Measurements from ENCODE around the gene UBA5. TPM values are rescaled to one million over a fixed set of nuclear protein-coding genes. Genes with fewer than 3 reads are reported as not detected.

Gene UBA5
- total and polyA plus RNA-seq, 10 donors = 19.2 to 71.5 (median 46.5) TPM

- intact Hi-C loops (cut with DNase I; ENCODE audit: low total_unique reads) = no loop called here
- DNase-seq = no peak
- 67 to 87% (median 69%) methylated on average over 2 of the region's 2 CpGs for WGBS, 5 donors
- peak overlapping the region in 4 of 8 donors; percentile 2 to 45 (median 17) for H3K27ac ChIP-seq
- H3K36me3 ChIP-seq = no peaks in the 10 kb centered on the region
- H3K4me1 ChIP-seq = peaks cover 9 to 59% (median 32%) of the 10 kb centered on the region in 6 donors
- H3K27me3 ChIP-seq (replicated peaks in 1 of 7) = no peaks in the 10 kb centered on the region
- no peak overlapping the region for H3K4me3 ChIP-seq
- TF ChIP-seq POLR2AphosphoS5 (IDR thresholded peaks at IDR 0.05) (no peak), CTCF (IDR thresholded peaks at IDR 0.05 in 8 of 11, conservative IDR thresholded peaks at IDR 0.05 in 3 of 11) (no peak), POLR2A (IDR thresholded peaks at IDR 0.05) (no peak)
- no peaks in the 10 kb centered on the region for H3K9me3 ChIP-seq
Measured at GRCh38 chr3:132655471-132655870, 4.7 kb upstream of the UBA5 start.

- peaks cover 24 to 80% (median 53%) of the 10 kb centered on the region in 6 donors for H3K4me1 ChIP-seq
- intact Hi-C loops (cut with DNase I; ENCODE audit: low total_unique reads) = no loop called here
- no peak for DNase-seq
- TF ChIP-seq CTCF (IDR thresholded peaks at IDR 0.05 in 8 of 11, conservative IDR thresholded peaks at IDR 0.05 in 3 of 11) = no peak
- no peak for TF ChIP-seq POLR2AphosphoS5 (IDR thresholded peaks at IDR 0.05)
- no peak for TF ChIP-seq POLR2A (IDR thresholded peaks at IDR 0.05)
- H3K36me3 ChIP-seq = no peaks in the 10 kb centered on the region
- WGBS, 5 donors = 89 to 98% (median 93%) methylated on average over 8 of the region's 8 CpGs
- no peaks in the 10 kb centered on the region for H3K27me3 ChIP-seq (replicated peaks in 1 of 7)
- peak overlapping the region in 2 of 8 donors; percentile 85 to 91 for H3K4me3 ChIP-seq
- no peaks in the 10 kb centered on the region for H3K9me3 ChIP-seq
- peak overlapping the region in 7 of 8 donors; percentile 82 to 93 (median 93) for H3K27ac ChIP-seq
Measured at GRCh38 chr3:132657869-132658747, 2.0 kb upstream of the UBA5 start.

- intact Hi-C loops (cut with DNase I; ENCODE audit: low total_unique reads) = no loop called here
- H3K4me3 ChIP-seq = peak overlapping the region; percentile 68 to 91 (median 85)
- no peak for DNase-seq
- WGBS, 5 donors = 17 to 31% (median 20%) methylated on average over 7 of the region's 7 CpGs
- H3K9me3 ChIP-seq = no peaks in the 10 kb centered on the region
- TF ChIP-seq CTCF (IDR thresholded peaks at IDR 0.05 in 8 of 11, conservative IDR thresholded peaks at IDR 0.05 in 3 of 11) (no peak), POLR2AphosphoS5 (IDR thresholded peaks at IDR 0.05) (no peak), POLR2A (IDR thresholded peaks at IDR 0.05) (no peak)
- H3K4me1 ChIP-seq = peaks cover 24 to 83% (median 54%) of the 10 kb centered on the region in 6 donors
- H3K27ac ChIP-seq = peak overlapping the region; percentile 82 to 93 (median 91)
- H3K36me3 ChIP-seq = no peaks in the 10 kb centered on the region
- no peaks in the 10 kb centered on the region for H3K27me3 ChIP-seq (replicated peaks in 1 of 7)
Measured at GRCh38 chr3:132659000-132659364, 1.1 kb upstream of the UBA5 start.

GRCh38 chr3:132659365-132660051 is 621 bp upstream of the UBA5 start, which contains the start of gene ACAD11:
TSS of gene ACAD11 (minus strand) at chr3:132659809. CDS start at chr3:132659751, 58 bp downstream.
- TF ChIP-seq POLR2AphosphoS5 (IDR thresholded peaks at IDR 0.05) = peak in 2 of 3 donors; percentile 24 to 33
- TF ChIP-seq CTCF (IDR thresholded peaks at IDR 0.05 in 8 of 11, conservative IDR thresholded peaks at IDR 0.05 in 3 of 11) = peak; percentile 44 to 78 (median 67)
- TF ChIP-seq POLR2A (IDR thresholded peaks at IDR 0.05) = peak in 1 of 3 donors; percentile 4
- Histone ChIP-seq H3K4me1 (peaks cover 24 to 88% (median 53%) of the 10 kb centered on the region in 6 donors), H3K36me3 (no peaks in the 10 kb centered on the region), H3K27ac (peak within 1 kb of the TSS; percentile 82 to 93 (median 91)), H3K4me3 (peak within 1 kb of the TSS; percentile 68 to 91 (median 85)), H3K9me3 (no peaks in the 10 kb centered on the region), H3K27me3 (replicated peaks in 1 of 7) (no peaks in the 10 kb centered on the region)
- 0 to 1% (median 1%) methylated on average over 34 of the region's 34 CpGs for WGBS, 5 donors
- DNase-seq = peak; percentile 89
- intact Hi-C loops (cut with DNase I; ENCODE audit: low total_unique reads) = no loop called here

All from spleen (tissue), 11 donors.